ENCODE measurements around the gene TNNT3.
"Not testable (repeated sequence)": the region's sequence is repeated elsewhere in the genome, so short reads cannot be mapped to it uniquely, and the experiment has no call there.

Gene TNNT3

GRCh38 chr11:1881442-1882264 is 37.9 kb upstream of the TNNT3 start:
- DNase-seq: no peak

GRCh38 chr11:1882265-1883238 is 37.0 kb upstream of the TNNT3 start:
- peak; percentile 10 to 68 for DNase-seq

DNA sequence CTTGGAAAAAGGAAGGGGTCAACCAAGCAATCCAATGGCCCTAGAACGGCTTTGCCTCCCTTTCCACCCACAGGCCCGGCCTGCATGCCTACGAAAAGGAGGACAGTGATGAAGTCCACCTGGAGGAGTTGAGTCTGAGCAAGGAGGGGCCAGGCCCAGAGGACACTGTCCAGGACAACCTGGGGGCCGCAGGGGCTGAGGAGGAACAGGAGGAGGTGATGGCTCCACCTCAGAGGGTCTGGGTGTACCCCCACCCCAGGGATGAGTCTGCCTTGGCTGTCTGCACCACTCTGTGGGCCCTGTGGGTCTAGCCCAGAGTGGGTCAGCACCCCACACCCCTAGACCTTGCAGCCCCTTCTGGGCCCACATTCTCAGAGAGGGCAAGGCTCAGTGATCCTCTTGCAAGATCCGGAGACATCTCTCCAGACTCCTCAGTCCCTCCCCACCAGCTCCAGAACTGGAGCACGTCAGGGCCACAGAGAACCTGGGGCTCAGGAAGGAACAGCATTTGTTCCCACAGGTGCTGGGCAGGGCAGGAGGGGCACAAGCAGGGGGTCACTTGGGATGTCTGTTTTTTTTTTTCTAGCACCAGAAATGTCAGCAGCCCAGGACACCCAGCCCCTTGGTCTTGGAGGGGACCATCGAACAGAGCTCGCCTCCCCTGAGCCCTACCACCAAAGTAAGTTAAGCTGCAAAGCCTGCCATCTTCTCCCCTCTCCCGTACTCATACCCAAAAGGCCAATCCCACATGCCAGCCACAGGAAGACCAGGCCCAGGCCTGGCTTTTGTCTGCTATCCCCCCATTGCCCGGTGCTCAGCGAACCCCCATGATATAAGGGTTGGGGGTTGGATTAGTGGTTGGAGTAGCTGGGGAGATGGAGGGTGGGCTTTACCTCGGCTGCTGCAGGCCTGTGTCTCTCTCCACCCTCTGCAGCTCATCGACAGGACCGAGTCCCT is 35.9 kb upstream of the TNNT3 start:
- DNase-seq: no peak

GRCh38 chr11:1884303-1884700 is 35.2 kb upstream of the TNNT3 start:
- DNase-seq: no peak

GRCh38 chr11:1886551-1886950 is 33.0 kb upstream of the TNNT3 start:
- not testable (repeated sequence) for DNase-seq

GRCh38 chr11:1887451-1888346 is 31.8 kb upstream of the TNNT3 start:
- no peak for DNase-seq

DNA sequence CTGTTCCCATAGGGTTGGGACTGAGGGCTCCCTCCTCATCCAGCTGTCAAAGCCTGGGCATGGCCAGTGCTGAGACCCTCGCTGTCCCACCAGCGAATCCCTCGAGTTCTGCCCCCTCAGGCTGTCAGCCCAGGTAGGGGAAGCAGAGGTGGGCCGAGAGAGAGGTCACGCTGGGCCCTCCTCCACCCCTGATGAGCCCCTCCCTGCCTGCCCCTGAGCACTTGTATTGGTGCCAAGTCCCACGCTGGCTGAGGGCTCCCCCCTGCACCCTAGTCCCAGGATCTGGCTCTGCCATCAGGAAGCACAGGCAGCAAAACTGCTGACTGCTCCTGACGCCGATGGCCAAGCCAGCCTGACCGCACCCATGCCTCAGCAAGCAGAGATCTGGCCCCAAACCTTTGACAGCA is 31.2 kb upstream of the TNNT3 start:
- DNase-seq: no peak

DNA sequence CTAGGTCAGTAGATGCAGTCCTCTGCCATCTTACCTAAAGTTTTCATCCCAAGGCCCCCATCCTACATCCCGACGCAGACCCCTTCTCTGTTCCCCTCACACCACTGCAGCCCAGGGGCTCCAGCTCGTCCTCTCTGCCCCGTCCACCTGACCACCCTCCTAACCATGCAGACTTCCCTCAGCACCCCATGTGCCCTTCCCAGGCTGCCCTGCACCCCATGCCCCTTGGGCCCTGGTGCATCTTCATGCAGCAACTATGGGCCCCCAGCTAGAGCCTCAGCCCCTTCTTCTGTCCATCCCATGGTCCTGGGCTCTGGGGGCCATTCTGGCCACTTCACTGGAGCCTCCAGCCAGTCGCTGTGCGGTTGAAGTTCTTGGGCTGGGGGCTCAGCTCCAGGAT is 30.7 kb upstream of the TNNT3 start:
- DNase-seq: no peak

- DNase-seq: no peak
These were observed 30.1 kb upstream of the TNNT3 start for GRCh38 chr11:1889224-1889930.

DNA sequence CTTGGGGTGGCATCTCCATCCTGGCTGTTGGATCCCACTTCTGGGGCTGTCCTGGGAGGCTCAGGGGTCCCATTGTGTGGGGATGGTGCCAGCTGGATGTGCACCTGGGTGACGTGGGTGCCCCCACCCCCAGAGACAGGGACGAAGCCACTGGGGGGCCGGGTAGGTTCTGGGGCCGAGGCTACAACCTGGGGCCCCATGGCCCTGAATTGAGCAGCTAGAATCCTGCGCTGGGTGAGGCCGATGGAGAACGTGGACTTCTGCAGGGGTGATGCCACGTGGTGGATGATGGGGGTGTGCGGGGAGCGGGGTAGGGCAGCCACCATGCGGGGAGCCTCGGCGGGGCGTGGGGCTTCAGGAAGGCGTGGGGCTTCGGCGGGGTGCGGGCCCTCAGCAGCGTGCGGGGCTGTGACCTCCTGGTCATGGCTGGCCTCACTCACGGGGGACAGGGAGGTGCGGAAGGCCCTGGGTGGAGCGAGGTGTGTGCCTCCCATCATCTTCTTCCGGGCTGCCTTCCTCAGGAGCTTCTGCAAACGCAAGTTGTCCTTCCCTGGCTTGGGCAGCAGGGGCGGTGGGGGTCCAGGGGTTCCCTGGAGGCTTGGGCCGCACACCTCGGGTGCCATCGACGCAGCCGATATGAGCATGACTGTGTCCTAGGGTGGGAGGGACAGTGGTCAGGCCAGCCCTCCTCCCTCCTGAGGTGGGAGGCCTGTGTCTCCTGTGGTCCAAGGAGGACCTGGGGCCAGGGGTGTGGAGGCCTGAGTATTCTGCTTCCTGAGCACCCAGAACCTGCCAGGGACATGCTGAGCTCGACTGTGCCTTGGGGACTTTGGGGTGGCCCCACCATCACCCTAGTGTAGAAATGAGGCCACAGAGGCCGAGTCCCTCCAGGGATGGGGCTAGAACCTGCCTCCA is 29.3 kb upstream of the TNNT3 start:
- no peak for DNase-seq

GRCh38 chr11:1890856-1891830 is 28.4 kb upstream of the TNNT3 start:
- no peak for DNase-seq

DNA sequence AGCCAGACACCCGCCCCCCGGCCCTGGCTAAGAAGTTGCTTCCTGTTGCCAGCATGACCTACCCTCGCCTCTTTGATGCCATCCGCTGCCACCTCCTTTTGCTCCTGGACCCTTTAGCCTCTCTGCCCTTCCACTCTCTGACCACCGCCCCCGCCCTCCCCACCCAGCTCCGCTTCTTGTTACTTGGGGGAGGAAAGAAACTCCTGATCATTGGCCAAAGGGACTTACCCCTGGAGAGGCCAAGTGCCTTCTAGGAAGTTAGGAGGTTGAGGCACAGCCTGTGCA is 27.7 kb upstream of the TNNT3 start, which contains the start of gene PRR33:
Gene PRR33, minus strand, starts transcription at position 65 of the 285 bp plus-strand sequence. CDS start 1,311 bp downstream, outside the sequence.
- DNase-seq: no peak

DNA sequence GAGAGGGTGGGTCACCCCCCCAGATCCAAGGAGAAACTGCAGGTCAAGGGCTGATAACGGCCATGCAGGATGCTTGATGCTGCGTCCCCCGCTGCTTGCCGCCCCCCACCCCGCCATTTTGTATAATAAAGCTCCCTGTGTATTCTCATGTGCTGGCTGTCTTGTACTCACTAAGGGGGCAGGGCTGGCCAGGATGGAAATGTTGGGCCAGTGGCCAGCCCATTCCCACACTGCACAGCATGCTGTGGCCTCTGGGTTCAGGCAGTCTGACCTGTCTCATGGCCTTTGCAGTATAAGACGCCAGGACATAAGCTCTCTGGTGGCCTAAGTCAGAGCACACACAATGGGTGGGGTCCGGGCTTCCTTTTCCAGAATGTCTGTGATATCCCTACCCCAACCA is 27.4 kb upstream of the TNNT3 start:
- DNase-seq: no peak

- no peak for DNase-seq
These were observed 26.9 kb upstream of the TNNT3 start for GRCh38 chr11:1892558-1892957.

DNA sequence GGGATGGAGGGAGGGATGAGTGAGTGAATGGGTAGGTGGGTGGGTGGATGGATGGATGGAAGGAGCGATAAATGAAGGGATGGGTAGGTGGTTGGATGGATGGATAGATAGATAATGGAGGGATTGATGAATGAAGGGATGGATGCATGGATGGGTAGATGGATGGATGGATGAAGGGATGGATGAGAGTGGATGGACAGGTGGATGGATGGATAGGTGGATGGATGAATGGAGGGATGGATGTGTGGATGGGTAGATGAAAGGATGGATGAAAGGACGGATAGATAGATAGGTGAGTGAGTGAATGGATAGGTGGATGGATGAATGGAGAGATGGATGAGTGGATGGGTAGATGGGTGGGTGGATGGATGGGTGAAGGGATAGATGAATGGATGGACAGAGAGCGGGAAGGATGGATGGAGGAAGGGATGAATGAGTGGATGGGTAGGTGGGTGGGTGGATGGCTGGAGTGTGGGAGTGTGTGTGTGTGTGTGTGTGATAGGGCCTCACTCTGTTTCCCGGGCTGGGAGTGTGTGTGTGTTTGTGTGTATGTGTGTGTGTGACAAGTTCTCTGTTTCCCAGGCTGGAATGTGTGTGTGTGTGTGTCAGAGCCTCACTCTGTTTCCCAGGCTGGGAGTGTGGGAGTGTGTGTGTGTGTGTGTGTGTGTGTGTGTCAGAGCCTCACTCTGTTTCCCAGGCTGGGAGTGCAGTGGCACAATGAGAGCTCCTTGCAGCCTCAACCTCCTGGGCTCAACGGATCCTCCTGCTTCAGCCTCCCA is 25.7 kb upstream of the TNNT3 start:
- DNase-seq: no peak

DNA sequence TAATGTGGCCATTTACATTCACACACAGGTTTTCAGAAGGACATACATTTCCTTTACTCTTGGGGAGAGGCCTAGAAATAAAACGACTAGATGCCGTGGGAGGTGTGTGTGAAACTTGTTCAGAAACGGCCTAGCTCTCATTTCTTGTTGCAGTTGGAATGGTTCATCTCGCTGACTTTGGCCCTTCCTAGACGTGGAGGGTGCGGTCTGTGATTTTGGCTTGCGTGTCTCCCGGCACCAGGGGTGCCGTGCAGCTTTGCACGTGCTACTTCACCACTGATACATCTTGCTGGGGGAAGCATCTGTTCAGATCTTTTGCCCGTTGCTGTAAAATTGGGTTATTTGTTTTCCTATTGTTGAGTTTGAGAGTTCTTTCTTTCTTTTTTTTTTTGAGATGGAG is 24.7 kb upstream of the TNNT3 start:
- DNase-seq: no peak

- DNase-seq: no peak
These were observed 23.0 kb upstream of the TNNT3 start for GRCh38 chr11:1896468-1896867.

- no peak for DNase-seq
These were observed 22.6 kb upstream of the TNNT3 start for GRCh38 chr11:1896923-1897322.

All from NCI-H446 (cell line).